HG02642 (cell line): ENCODE results near the gene CTTNBP2NL.
"Not testable (repeated sequence)": the region's sequence is repeated elsewhere in the genome, so short reads cannot be mapped to it uniquely, and the experiment has no call there.

Source experiments
- ATAC-seq: cut with Tn5 transposase; IDR thresholded peaks from one replicate; pipeline ENCODE4 v1.9.1; 2021; ENCODE audit warnings: mild to moderate bottlenecking; ENCODE audit not compliant: unreplicated experiment, poor library complexity

CTTNBP2NL gene

GRCh38 chr1:112417271-112417670, 21.3 kb downstream of the CTTNBP2NL start:
- no peak for ATAC-seq

GRCh38 chr1:112418099-112418892, 22.3 kb downstream of the CTTNBP2NL start:
- no peak for ATAC-seq

- ATAC-seq = no peak
Measured at GRCh38 chr1:112423207-112423606, 27.2 kb downstream of the CTTNBP2NL start.

GRCh38 chr1:112423666-112424065, 27.7 kb downstream of the CTTNBP2NL start:
- not testable (repeated sequence) for ATAC-seq

GRCh38 chr1:112429749-112430148, 33.7 kb downstream of the CTTNBP2NL start:
- no peak for ATAC-seq

- no peak for ATAC-seq
Measured at GRCh38 chr1:112431038-112431437, 35.0 kb downstream of the CTTNBP2NL start.

- ATAC-seq = no peak
Measured at GRCh38 chr1:112435448-112435847, 39.4 kb downstream of the CTTNBP2NL start.

- no peak for ATAC-seq
Measured at GRCh38 chr1:112436384-112437156, 40.6 kb downstream of the CTTNBP2NL start.

- ATAC-seq = not testable (repeated sequence)
Measured at GRCh38 chr1:112438156-112438555, 42.1 kb downstream of the CTTNBP2NL start.

GRCh38 chr1:112439592-112439991, 43.6 kb downstream of the CTTNBP2NL start:
- ATAC-seq = no peak

- no peak for ATAC-seq
Measured at GRCh38 chr1:112440574-112440973, 44.6 kb downstream of the CTTNBP2NL start.

GRCh38 chr1:112444269-112444668, 48.3 kb downstream of the CTTNBP2NL start:
- ATAC-seq = no peak

- no peak for ATAC-seq
Measured at GRCh38 chr1:112445596-112445995, 49.6 kb downstream of the CTTNBP2NL start.

GRCh38 chr1:112446411-112446810, 50.4 kb downstream of the CTTNBP2NL start:
- no peak for ATAC-seq

GRCh38 chr1:112448904-112449629, 53.1 kb downstream of the CTTNBP2NL start:
- ATAC-seq = no peak

- no peak for ATAC-seq
Measured at GRCh38 chr1:112449630-112449983, 53.6 kb downstream of the CTTNBP2NL start.

- ATAC-seq = no peak
Measured at GRCh38 chr1:112450773-112451172, 54.8 kb downstream of the CTTNBP2NL start.

- ATAC-seq = not testable (repeated sequence)
Measured at GRCh38 chr1:112451301-112451700, 55.3 kb downstream of the CTTNBP2NL start.

- no peak for ATAC-seq
Measured at GRCh38 chr1:112453876-112454275, 57.9 kb downstream of the CTTNBP2NL start.

- no peak for ATAC-seq
Measured at GRCh38 chr1:112454316-112454715, 58.3 kb downstream of the CTTNBP2NL start.

GRCh38 chr1:112457241-112457640, 61.2 kb downstream of the CTTNBP2NL start:
- ATAC-seq = no peak
